Muscle of leg (tissue), 16 donors: ENCODE data around the gene KRTAP4-5. TPM values are rescaled to one million over a fixed set of nuclear protein-coding genes. Genes with fewer than 3 reads are reported as not detected.
"Not testable (repeated sequence)": the region's sequence is repeated elsewhere in the genome, so short reads cannot be mapped to it uniquely, and the experiment has no call there.

Experiments used
- DNase-seq: peaks from one replicate; pipeline ENCODE4 v3.0.0; 2013
- H3K27ac ChIP-seq: one replicate; pipeline ENCODE4 v1.5.1; 2013; ENCODE audit warnings: mild to moderate bottlenecking, low read length, control low read depth
- H3K27me3 ChIP-seq: one replicate; pipeline ENCODE4 v1.6.1; 2013; ENCODE audit warnings: low read length; ENCODE audit not compliant: control insufficient read depth, insufficient read depth
- H3K36me3 ChIP-seq: one replicate; pipeline ENCODE4 v1.6.1; 2013; ENCODE audit warnings: low read length; ENCODE audit not compliant: control insufficient read depth, insufficient read depth
- H3K4me1 ChIP-seq: one replicate; pipeline ENCODE4 v1.6.1; 2013; ENCODE audit warnings: low read length; ENCODE audit not compliant: control insufficient read depth, insufficient read depth
- H3K4me3 ChIP-seq: one replicate; pipeline ENCODE4 v1.5.1; 2013; ENCODE audit warnings: low read length, control low read depth
- H3K9me3 ChIP-seq: replicated peaks from 2 replicates; pipeline ENCODE4 v1.6.1; 2013; ENCODE audit warnings: low read depth, low read length; ENCODE audit not compliant: control insufficient read depth
- WGBS: methylation state at CpG from one replicate; pipeline ENCODE4 v1.1.5; 2013; ENCODE audit warnings: missing lambda C conversion rate; ENCODE audit not compliant: insufficient coverage; 5-methylcytosine and 5-hydroxymethylcytosine counted together
- long read RNA-seq, 11 donors: transcript quantifications; one replicate each; lab custom pipeline, GENCODE V29; 2026
- polyA plus RNA-seq, 8 donors: library from polyadenylated mRNA; unstranded; fragments of 120-200 nt; gene quantifications; one replicate each; pipeline versions ENCODE4 v1.2.1 to v1.2.3, GENCODE V29; 2013; ENCODE audit warnings: inconsistent platforms in 1 of 8, low replicate concordance in 1 of 8; ENCODE audit not compliant: insufficient read length in 8 of 8, insufficient read depth in 1 of 8
- total RNA-seq: library from RNA; stranded (reverse); fragments of 120-200 nt; gene quantifications from one replicate; pipeline ENCODE4 v1.2.4, GENCODE V29; 2013

KRTAP4-5 gene
- not detected for total RNA-seq
- polyA plus RNA-seq, result not detected
- long read RNA-seq, donor 1, result 0 reads
- long read RNA-seq, donor 2, result 0 reads
- long read RNA-seq, donor 3, result 0 reads
- long read RNA-seq, donor 4, result 0 reads
- long read RNA-seq, donor 5, result 0 reads
- long read RNA-seq, donor 6, result 0 reads
- long read RNA-seq, donor 7, result 0 reads
- long read RNA-seq, donor 8, result 0 reads
- long read RNA-seq, donor 9, result 0 reads
- long read RNA-seq, donor 10, result 0 reads
- long read RNA-seq, donor 11, result 0 reads

DNA sequence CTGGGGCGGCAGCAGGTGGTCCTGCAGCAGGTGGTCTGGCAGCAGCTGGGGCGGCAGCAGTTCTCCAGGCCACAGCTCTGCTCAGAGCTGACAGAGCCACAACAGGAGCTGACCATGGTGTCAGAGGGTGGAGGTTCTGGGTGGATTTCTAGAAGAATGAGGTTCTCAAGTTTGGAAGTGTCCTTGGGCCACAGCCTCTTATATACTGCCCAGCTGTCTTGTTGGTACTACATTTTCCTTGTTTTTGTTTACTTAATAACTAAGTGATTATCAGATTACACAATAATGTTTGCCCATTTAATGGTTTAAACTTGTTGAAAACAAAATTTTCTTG is at the start of gene KRTAP4-5:
KRTAP4-5 (minus strand) TSS at position 174 of the 334 bp plus-strand sequence; CDS start at position 116, 58 bp downstream.
- WGBS, result 48% methylated on average over 2 of the region's 2 CpGs
- Histone ChIP-seq H3K4me3 (no peak within 1 kb of the TSS), H3K27ac (no peak within 1 kb of the TSS), H3K4me1 (no peaks in the 10 kb centered on the region), H3K9me3 (no peaks in the 10 kb centered on the region), H3K27me3 (no peaks in the 10 kb centered on the region), H3K36me3 (no peaks in the 10 kb centered on the region)
- no peak for DNase-seq

DNA sequence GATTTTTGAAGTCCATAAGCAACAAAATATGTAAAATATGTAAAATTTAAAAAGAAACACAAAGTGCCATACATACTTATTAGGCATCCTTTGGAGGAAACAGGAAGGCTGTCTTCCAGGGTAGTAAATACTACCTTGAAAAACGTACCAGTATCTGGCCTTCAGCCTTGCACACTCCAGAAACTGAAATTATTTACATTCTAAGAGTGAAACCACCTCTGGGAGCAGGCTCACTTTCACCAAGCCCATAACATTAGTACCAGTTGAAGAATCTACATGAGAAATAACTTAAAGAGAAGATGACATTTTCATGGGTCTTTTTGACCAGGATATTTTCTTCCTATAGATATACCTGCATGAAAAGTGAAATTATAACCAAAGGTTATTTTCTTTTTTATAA is 46.4 kb upstream of the KRTAP4-5 start:
- H3K36me3 ChIP-seq, result no peaks in the 10 kb centered on the region
- WGBS, result no CpG with 5 or more reads among the region's 1 CpG
- no peak overlapping the region for H3K4me3 ChIP-seq
- H3K4me1 ChIP-seq, result no peaks in the 10 kb centered on the region
- no peak overlapping the region for H3K27ac ChIP-seq
- H3K27me3 ChIP-seq, result no peaks in the 10 kb centered on the region
- DNase-seq, result no peak
- no peaks in the 10 kb centered on the region for H3K9me3 ChIP-seq

DNA sequence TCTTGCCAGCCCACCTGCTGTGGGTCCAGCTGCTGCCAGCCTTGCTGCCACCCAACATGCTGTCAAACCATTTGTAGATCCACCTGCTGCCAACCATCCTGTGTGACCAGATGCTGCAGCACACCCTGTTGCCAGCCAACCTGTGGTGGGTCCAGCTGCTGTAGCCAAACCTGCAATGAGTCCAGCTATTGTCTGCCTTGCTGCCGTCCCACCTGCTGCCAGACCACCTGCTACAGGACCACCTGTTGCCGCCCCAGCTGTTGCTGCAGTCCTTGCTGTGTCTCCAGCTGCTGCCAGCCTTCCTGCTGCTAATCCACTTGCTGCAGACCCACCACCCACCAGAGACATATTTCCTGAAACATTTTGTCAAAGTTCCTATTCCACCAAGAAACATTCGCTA is 40.7 kb upstream of the KRTAP4-5 start:
- H3K36me3 ChIP-seq, result no peaks in the 10 kb centered on the region
- DNase-seq, result no peak
- H3K27me3 ChIP-seq, result peaks cover 2% of the 10 kb centered on the region
- H3K4me3 ChIP-seq, result no peak overlapping the region
- no peaks in the 10 kb centered on the region for H3K9me3 ChIP-seq
- no peaks in the 10 kb centered on the region for H3K4me1 ChIP-seq
- H3K27ac ChIP-seq, result no peak overlapping the region
- 76% methylated on average over 3 of the region's 3 CpGs for WGBS

DNA sequence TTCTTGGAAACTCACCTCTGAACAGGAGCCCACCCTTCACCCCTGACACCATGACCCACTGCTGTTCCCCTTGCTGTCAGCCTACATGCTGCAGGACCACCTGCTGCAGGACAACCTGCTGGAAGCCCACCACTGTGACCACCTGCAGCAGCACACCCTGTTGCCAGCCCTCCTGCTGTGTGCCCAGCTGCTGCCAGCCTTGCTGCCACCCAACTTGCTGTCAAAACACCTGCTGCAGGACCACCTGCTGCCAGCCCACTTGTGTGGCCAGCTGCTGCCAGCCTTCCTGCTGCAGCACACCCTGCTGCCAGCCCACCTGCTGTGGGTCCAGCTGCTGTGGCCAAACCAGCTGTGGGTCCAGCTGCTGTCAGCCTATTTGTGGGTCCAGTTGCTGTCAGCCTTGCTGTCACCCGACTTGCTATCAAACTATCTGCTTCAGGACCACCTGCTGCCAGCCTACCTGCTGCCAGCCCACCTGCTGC is 40.3 kb upstream of the KRTAP4-5 start, which contains the start of gene KRTAP9-1:
KRTAP9-1 (plus strand) TSS at position 51 of the 482 bp plus-strand sequence; CDS start at position 51, 0 bp downstream.
- WGBS, result 83% methylated on average over 1 of the region's 1 CpG
- not testable (repeated sequence) for H3K4me3 ChIP-seq, H3K27me3 ChIP-seq, H3K4me1 ChIP-seq, H3K36me3 ChIP-seq, H3K27ac ChIP-seq, DNase-seq, H3K9me3 ChIP-seq

DNA sequence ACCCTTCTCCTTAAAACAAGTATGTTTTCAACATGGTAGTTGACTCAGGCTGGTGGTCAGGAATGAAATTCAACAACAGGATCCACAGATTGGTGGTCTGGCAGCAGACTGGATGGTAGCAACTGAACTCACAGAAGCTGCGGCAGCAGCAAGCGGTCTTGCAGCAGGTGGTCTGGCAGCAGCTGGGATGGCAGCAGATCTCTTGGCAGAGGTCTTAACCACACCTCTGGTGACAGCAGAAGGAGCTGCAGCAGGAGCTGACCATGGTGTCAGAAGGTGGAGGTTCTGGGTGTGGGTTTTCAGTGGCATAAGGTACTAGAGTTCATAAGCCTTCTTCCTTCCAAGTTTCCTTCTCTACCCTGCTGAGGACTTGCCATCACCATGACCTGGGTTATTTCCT is 37.2 kb upstream of the KRTAP4-5 start:
- H3K4me1 ChIP-seq, result no peaks in the 10 kb centered on the region
- H3K4me3 ChIP-seq, result no peak overlapping the region
- no peaks in the 10 kb centered on the region for H3K36me3 ChIP-seq
- peaks cover 2% of the 10 kb centered on the region for H3K27me3 ChIP-seq
- H3K27ac ChIP-seq, result no peak overlapping the region
- peak; percentile 25 for DNase-seq
- WGBS, result 87% methylated on average over 2 of the region's 2 CpGs
- H3K9me3 ChIP-seq, result no peaks in the 10 kb centered on the region

DNA sequence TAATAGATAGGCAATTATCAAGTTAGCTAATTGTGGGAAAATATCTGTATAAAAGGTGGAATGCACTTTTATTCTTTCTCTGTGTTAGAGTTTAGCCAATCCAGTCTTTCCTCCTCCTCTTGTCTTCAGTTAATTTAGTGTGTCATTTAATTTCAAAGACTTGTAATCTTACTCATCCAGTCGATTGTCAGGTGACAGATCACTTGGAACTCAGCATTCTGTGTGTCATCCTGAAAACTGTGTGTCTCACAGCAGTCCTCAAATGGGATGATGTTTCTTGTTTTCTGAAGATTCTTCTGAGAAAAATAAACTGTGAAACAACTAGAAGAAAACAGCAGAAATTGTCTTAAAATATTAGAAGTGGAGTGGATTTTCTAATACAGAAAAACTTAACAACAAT is 35.4 kb upstream of the KRTAP4-5 start:
- H3K9me3 ChIP-seq, result no peaks in the 10 kb centered on the region
- no peak overlapping the region for H3K27ac ChIP-seq
- no peaks in the 10 kb centered on the region for H3K36me3 ChIP-seq
- no peaks in the 10 kb centered on the region for H3K4me1 ChIP-seq
- no peak overlapping the region for H3K4me3 ChIP-seq
- peaks cover 2% of the 10 kb centered on the region for H3K27me3 ChIP-seq
- WGBS, result no CpG with 5 or more reads among the region's 1 CpG
- no peak for DNase-seq

DNA sequence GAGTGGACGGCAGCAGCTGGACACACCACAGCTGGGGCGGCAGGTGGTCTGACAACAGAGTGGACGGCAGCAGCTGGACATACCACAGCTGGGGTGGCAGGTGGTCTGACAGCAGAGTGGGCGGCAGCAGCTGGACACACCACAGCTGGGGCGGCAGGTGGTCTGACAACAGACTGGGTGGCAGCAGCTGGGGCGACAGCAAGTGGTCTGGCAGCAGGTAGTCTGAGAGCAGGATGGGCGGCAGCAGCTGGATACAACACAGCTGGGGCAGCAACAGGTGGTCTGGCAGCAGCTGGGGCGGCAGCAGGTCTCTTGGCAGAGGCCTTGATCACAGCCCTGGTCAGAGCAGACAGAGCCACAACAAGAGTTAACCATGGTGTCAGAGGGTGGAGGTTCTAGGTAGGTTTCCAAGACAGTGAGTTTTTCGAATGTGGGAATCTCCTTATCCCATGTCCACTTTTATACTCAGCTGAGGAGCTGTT is 34.9 kb upstream of the KRTAP4-5 start, which contains the start of gene KRTAP4-1:
KRTAP4-1 (minus strand) TSS at position 432 of the 482 bp plus-strand sequence; CDS start at position 375, 57 bp downstream.
- H3K4me3 ChIP-seq, result no peak within 1 kb of the TSS
- DNase-seq, result no peak
- H3K4me1 ChIP-seq, result no peaks in the 10 kb centered on the region
- 81% methylated on average over 5 of the region's 9 CpGs for WGBS
- no peaks in the 10 kb centered on the region for H3K36me3 ChIP-seq
- peaks cover 2% of the 10 kb centered on the region for H3K27me3 ChIP-seq
- no peak within 1 kb of the TSS for H3K27ac ChIP-seq
- no peaks in the 10 kb centered on the region for H3K9me3 ChIP-seq

DNA sequence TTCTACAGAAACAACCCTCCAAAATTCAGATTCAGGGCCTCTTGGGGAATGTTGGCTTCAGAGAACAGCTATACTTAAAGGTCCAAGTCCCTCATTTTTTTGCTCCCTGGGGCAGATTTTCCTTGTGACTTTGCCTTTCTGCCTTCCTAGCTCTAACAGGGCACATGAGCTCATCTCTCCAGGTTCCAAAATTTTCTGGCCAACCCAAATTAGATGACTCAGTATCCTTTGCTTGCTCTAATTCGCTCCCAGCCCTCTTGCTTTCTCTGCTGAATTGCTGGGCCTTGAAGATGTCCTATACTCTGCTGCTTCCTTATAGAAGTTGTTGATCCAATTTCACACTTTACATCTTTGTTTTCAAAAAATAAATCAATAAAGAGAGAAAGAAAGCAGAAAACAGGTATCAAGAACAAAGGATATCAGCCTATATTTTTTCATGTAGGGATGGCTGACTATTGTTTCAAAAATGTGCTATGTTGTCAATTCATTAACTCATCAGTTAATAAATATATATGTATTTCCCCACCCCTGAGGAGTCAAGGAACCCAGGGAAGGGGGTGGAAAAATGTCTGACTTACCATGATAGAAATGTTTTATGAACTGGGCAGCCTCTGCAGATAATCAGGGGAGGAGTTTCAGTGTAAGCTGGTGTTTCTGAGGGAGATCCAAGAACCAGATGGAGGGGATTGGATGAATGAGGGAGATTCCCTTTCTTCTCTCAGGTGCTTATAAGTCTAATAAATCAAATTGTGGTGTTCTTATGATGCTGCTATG is 29.4 kb upstream of the KRTAP4-5 start:
- H3K27me3 ChIP-seq, result peaks cover 2% of the 10 kb centered on the region
- WGBS, result no CpG with 5 or more reads among the region's 1 CpG
- H3K4me1 ChIP-seq, result no peaks in the 10 kb centered on the region
- DNase-seq, result no peak
- H3K9me3 ChIP-seq, result peaks cover 2% of the 10 kb centered on the region
- H3K36me3 ChIP-seq, result no peaks in the 10 kb centered on the region
- H3K4me3 ChIP-seq, result no peak overlapping the region
- no peak overlapping the region for H3K27ac ChIP-seq

DNA sequence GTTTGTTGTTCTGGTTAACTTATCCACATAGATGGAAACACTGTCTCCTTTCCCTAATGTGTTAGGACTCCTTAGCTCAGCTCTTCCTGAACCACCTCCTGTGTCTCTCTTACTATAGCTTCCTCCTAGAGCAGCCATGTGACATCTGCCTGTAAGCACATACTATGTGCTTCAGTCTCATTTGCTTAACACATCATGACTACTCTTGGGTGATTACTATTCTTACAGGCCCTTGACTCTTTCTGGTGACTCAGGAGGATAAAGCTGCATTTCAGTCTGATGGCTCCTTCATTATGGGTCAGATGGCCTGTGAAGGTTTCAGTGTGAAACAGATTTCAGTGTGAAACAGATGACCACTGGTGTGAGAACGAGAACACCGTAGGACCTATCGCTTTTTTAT is 28.7 kb upstream of the KRTAP4-5 start:
- H3K4me1 ChIP-seq, result no peaks in the 10 kb centered on the region
- no peak overlapping the region for H3K4me3 ChIP-seq
- H3K27me3 ChIP-seq, result peaks cover 2% of the 10 kb centered on the region
- 100% methylated on average over 3 of the region's 3 CpGs for WGBS
- H3K27ac ChIP-seq, result no peak overlapping the region
- no peaks in the 10 kb centered on the region for H3K36me3 ChIP-seq
- H3K9me3 ChIP-seq, result peaks cover 2% of the 10 kb centered on the region
- peak; percentile 14 for DNase-seq

DNA sequence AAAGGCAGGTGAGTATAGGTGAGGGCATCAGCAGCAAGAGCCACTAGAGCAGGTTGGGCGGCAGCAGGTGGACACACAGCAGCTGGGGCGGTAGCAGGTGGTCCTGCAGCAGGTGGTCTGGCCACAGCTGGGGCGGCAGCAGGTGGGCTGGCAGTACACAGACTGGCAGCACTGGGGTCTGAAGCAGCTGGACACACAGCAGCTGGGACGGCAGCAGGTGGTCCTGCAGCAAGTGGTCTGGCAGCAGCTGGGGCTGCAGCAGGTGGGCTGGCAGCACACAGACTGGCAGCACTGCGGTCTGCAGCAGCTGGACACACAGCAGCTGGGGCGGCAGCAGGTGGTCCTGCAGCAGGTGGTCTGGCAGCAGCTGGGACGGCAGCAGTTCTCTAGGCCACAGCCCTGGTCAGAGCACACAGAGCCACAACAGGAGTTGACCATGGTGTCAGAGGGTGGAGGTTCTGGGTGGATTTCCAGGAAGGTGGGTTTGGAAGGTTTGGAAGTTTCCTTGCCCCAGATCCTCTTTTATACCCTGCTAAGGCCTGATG is 28.2 kb upstream of the KRTAP4-5 start, which contains the start of gene KRTAP4-2:
KRTAP4-2 (minus strand) TSS at position 495 of the 545 bp plus-strand sequence; CDS start at position 438, 57 bp downstream.
- Histone ChIP-seq H3K4me3 (no peak within 1 kb of the TSS), H3K36me3 (no peaks in the 10 kb centered on the region), H3K27ac (no peak within 1 kb of the TSS), H3K9me3 (peaks cover 2% of the 10 kb centered on the region), H3K27me3 (peaks cover 2% of the 10 kb centered on the region), H3K4me1 (no peaks in the 10 kb centered on the region)
- no peak for DNase-seq
- WGBS, result 84% methylated on average over 6 of the region's 7 CpGs
